Left lung (tissue), 10 donors: Measurements from ENCODE around the gene PRKAB2. TPM values are rescaled to one million over a fixed set of nuclear protein-coding genes. Genes with fewer than 3 reads are reported as not detected.
A peak's percentile ranks its signal among the peaks of the same experiment; 100 is the strongest.
"Not testable (repeated sequence)": the region's sequence is repeated elsewhere in the genome, so short reads cannot be mapped to it uniquely, and the experiment has no call there.

Experiments used
- ATAC-seq: fragments of 200-7000 bp; cut with Tn5 transposase; one replicate; pipeline ENCODE4 v1.9.1; 2020; ENCODE audit warnings: moderate library complexity
- DNase-seq, 4 donors: peaks; one replicate each; pipeline ENCODE4 v3.0.0-alpha.2; 2013 to 2020
- H3K27ac ChIP-seq, 2 donors: fragments of 200-600 bp; sonication (generic) in 1 of 2; one replicate each; pipeline versions ENCODE4 v1.5.0 to v1.8.0; 2020 to 2021
- H3K27me3 ChIP-seq, 2 donors: fragments of 200-600 bp; sonication (generic) in 1 of 2; one replicate each; pipeline versions ENCODE4 v1.5.0 to v1.8.0; 2020 to 2021
- H3K36me3 ChIP-seq, 2 donors: fragments of 200-600 bp; sonication (generic) in 1 of 2; one replicate each; pipeline versions ENCODE4 v1.5.0 to v1.8.0; 2020 to 2021
- H3K4me1 ChIP-seq, 2 donors: fragments of 200-600 bp; one replicate each; pipeline ENCODE4 v1.8.0; 2021
- H3K4me3 ChIP-seq, 2 donors: fragments of 200-600 bp; sonication (generic) in 1 of 2; one replicate each; pipeline versions ENCODE4 v1.5.0 to v1.8.0; 2020 to 2021; ENCODE audit warnings: mild to moderate bottlenecking in 1 of 2
- H3K9me3 ChIP-seq, 2 donors: fragments of 200-600 bp; sonication (generic) in 1 of 2; one replicate each; pipeline versions ENCODE4 v1.5.0 to v1.8.0; 2020 to 2021
- intact Hi-C, 2 donors: fragments of 100-400 bp; cut with DNase I; formaldehyde crosslinking; loops; one replicate each; pipeline versions ENCODE4 v1.11.2 to v1.14.2; 2022
- polyA plus RNA-seq, 6 donors: library from polyadenylated mRNA; unstranded; fragments of 120-200 nt; gene quantifications; one replicate each; pipeline ENCODE4 v1.2.1, GENCODE V29; 2013; ENCODE audit not compliant: insufficient read length in 6 of 6
- total RNA-seq, 2 donors: library from RNA; stranded (reverse); fragmentation: NEBNext Ultra II Directional; extraction: Animal tissue kit (Norgen Biotek cat#: 25700); gene quantifications; one replicate each; pipeline ENCODE4 v1.2.1, GENCODE V29; 2021
- TF ChIP-seq, protein P1 (sequence below), 2 donors: fragments of 200-600 bp; sonication (generic) in 1 of 2; IDR thresholded peaks; one replicate each; pipeline versions ENCODE4 v1.5.0 to v1.8.0; 2021; ENCODE audit warnings: antibody characterized with exemption in 2 of 2
- donor health status: DM: no; HTN: yes; CAD: no.
- donor health status: DM: no; HTN: no; CAD: no.

The PRKAB2 gene
- total and polyA plus RNA-seq, 8 donors, result 9.7 to 42.7 (median 31.3) TPM

- Histone ChIP-seq H3K4me3 (no peak overlapping the region), H3K27me3 (no peaks in the 10 kb centered on the region), H3K36me3 (peaks cover 0 to 36% of the 10 kb centered on the region in 2 donors), H3K4me1 (peaks cover under 1 to 29% of the 10 kb centered on the region in 2 donors), H3K9me3 (no peaks in the 10 kb centered on the region), H3K27ac (no peak overlapping the region)
- no peak for ATAC-seq
- TF ChIP-seq, protein P1, sequence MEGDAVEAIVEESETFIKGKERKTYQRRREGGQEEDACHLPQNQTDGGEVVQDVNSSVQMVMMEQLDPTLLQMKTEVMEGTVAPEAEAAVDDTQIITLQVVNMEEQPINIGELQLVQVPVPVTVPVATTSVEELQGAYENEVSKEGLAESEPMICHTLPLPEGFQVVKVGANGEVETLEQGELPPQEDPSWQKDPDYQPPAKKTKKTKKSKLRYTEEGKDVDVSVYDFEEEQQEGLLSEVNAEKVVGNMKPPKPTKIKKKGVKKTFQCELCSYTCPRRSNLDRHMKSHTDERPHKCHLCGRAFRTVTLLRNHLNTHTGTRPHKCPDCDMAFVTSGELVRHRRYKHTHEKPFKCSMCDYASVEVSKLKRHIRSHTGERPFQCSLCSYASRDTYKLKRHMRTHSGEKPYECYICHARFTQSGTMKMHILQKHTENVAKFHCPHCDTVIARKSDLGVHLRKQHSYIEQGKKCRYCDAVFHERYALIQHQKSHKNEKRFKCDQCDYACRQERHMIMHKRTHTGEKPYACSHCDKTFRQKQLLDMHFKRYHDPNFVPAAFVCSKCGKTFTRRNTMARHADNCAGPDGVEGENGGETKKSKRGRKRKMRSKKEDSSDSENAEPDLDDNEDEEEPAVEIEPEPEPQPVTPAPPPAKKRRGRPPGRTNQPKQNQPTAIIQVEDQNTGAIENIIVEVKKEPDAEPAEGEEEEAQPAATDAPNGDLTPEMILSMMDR (IDR thresholded peaks at IDR 0.05), result no peak
- no peak for DNase-seq
- intact Hi-C loops, result no loop called here
Measured at GRCh38 chr1:147168626-147169058, 3.6 kb downstream of the PRKAB2 start.

DNA sequence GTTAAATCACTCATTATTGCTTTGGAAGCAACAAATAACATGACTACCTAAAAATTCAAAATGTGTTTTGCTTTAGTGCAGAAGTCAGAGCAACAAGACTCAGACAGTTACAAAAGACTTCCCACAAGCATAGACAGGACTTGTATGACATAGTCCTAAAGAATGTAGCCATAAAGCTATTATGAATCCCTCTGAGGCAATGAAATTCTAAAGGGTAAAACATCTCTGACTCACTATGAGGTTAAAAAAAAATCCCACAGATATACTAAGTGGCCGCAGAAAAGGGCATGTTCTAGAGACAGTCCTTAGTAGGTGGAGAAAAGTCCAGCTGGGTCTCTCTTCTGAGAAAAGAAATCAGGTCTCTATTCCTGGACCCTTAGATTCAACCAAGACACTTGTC, 4.9 kb downstream of the PRKAB2 start:
- Histone ChIP-seq H3K4me1 (peaks cover 0 to 23% of the 10 kb centered on the region in 2 donors), H3K36me3 (peaks cover 0 to 36% of the 10 kb centered on the region in 2 donors), H3K4me3 (no peak overlapping the region), H3K27me3 (no peaks in the 10 kb centered on the region), H3K27ac (peak overlapping the region; percentile 15 to 45), H3K9me3 (no peaks in the 10 kb centered on the region)
- DNase-seq (no peak), ATAC-seq (peak; percentile 4)
- intact Hi-C loops, result no loop called here
- TF ChIP-seq, protein P1 (IDR thresholded peaks at IDR 0.05), result no peak

GRCh38 chr1:147163019-147163418, 9.3 kb downstream of the PRKAB2 start:
- Histone ChIP-seq H3K4me3 (no peak overlapping the region), H3K4me1 (no peaks in the 10 kb centered on the region), H3K9me3 (no peaks in the 10 kb centered on the region), H3K36me3 (peaks cover 0 to 79% of the 10 kb centered on the region in 2 donors), H3K27ac (no peak overlapping the region), H3K27me3 (no peaks in the 10 kb centered on the region)
- no peak for DNase-seq
- TF ChIP-seq, protein P1 (IDR thresholded peaks at IDR 0.05), result no peak
- intact Hi-C loops, result no loop called here
- ATAC-seq, result no peak

DNA sequence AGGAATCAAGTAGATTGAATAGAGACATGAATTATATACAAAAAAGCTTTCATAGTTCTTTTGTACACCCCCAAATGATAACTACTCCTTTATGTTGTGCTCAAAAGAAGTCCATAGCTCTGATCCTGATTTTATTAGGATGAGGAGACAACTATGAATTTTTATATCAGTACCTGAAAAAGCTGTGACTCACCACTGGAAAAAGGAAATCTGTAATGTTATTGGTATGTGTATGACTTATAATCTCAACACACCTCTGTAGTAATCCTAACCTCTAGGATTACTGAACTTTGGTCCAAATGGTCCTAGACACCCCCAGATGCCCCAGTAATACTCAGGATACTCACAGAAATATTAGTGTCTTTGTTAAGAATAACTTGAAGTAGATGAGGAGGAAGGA, 10.2 kb downstream of the PRKAB2 start:
- DNase-seq (no peak), ATAC-seq (no peak)
- intact Hi-C loops, result no loop called here
- Histone ChIP-seq H3K27ac (no peak overlapping the region), H3K4me3 (no peak overlapping the region), H3K4me1 (no peaks in the 10 kb centered on the region), H3K36me3 (peaks cover 0 to 85% of the 10 kb centered on the region in 2 donors), H3K9me3 (no peaks in the 10 kb centered on the region), H3K27me3 (no peaks in the 10 kb centered on the region)
- TF ChIP-seq, protein P1 (IDR thresholded peaks at IDR 0.05), result no peak

- H3K27ac ChIP-seq, ATAC-seq, H3K9me3 ChIP-seq, H3K4me3 ChIP-seq, H3K4me1 ChIP-seq, DNase-seq, H3K27me3 ChIP-seq, intact Hi-C loops: not testable (repeated sequence)
- H3K36me3 ChIP-seq, result peaks cover 0 to 59% of the 10 kb centered on the region in 2 donors
Measured at GRCh38 chr1:147157116-147157515, 15.2 kb downstream of the PRKAB2 start.

- TF ChIP-seq, protein P1 (IDR thresholded peaks at IDR 0.05), result no peak
- no peaks in the 10 kb centered on the region for H3K27me3 ChIP-seq
- no peak overlapping the region for H3K4me3 ChIP-seq
- peaks cover 0 to 55% of the 10 kb centered on the region in 2 donors for H3K36me3 ChIP-seq
- H3K4me1 ChIP-seq, result no peaks in the 10 kb centered on the region
- DNase-seq, result peak in 1 of 4 donors; percentile 26
- H3K27ac ChIP-seq, result no peak overlapping the region
- no peaks in the 10 kb centered on the region for H3K9me3 ChIP-seq
- no peak for ATAC-seq
- intact Hi-C loops, result no loop called here
Measured at GRCh38 chr1:147156642-147157041, 15.6 kb downstream of the PRKAB2 start.
